ENCODE measurements around the gene KRT35.

- TF ChIP-seq KDM1A (IDR thresholded peaks at IDR 0.05; ENCODE audit: borderline replicate concordance), result no peak
- TF ChIP-seq CBX3 (IDR thresholded peaks at IDR 0.05; ENCODE audit: borderline replicate concordance, low read depth), result no peak
- no peak for TF ChIP-seq POLR2A (IDR thresholded peaks at IDR 0.05; ENCODE audit: low read depth, low read length)
- no peak for TF ChIP-seq CHD2 (IDR thresholded peaks at IDR 0.05; ENCODE audit: borderline replicate concordance, low read depth, low read length)
- TF ChIP-seq, protein P1, sequence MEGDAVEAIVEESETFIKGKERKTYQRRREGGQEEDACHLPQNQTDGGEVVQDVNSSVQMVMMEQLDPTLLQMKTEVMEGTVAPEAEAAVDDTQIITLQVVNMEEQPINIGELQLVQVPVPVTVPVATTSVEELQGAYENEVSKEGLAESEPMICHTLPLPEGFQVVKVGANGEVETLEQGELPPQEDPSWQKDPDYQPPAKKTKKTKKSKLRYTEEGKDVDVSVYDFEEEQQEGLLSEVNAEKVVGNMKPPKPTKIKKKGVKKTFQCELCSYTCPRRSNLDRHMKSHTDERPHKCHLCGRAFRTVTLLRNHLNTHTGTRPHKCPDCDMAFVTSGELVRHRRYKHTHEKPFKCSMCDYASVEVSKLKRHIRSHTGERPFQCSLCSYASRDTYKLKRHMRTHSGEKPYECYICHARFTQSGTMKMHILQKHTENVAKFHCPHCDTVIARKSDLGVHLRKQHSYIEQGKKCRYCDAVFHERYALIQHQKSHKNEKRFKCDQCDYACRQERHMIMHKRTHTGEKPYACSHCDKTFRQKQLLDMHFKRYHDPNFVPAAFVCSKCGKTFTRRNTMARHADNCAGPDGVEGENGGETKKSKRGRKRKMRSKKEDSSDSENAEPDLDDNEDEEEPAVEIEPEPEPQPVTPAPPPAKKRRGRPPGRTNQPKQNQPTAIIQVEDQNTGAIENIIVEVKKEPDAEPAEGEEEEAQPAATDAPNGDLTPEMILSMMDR (IDR thresholded peaks at IDR 0.05 in 2 of 3, conservative IDR thresholded peaks at IDR 0.05 in 1 of 3; ENCODE audit: control insufficient read depth in 2 of 3, extremely low read depth in 1 of 3, insufficient read depth in 1 of 3, low read depth in 3 of 3, low read length in 3 of 3), result no peak
- no peak for TF ChIP-seq TARDBP (IDR thresholded peaks at IDR 0.05; ENCODE audit: borderline replicate concordance)
Observed at GRCh38 chr17:41518031-41518430, 37.1 kb upstream of the KRT35 start.

Measured in GM12878 (cell line).